ENCODE results near the gene PDE1C. TPM values are rescaled to one million over a fixed set of nuclear protein-coding genes. Genes with fewer than 3 reads are reported as not detected.
"Not testable (repeated sequence)": the region's sequence is repeated elsewhere in the genome, so short reads cannot be mapped to it uniquely, and the experiment has no call there.

Gene PDE1C
- total RNA-seq, 6 experiments from 2014 or later: 0.19 to 1.9 (median 1.2) TPM

DNA sequence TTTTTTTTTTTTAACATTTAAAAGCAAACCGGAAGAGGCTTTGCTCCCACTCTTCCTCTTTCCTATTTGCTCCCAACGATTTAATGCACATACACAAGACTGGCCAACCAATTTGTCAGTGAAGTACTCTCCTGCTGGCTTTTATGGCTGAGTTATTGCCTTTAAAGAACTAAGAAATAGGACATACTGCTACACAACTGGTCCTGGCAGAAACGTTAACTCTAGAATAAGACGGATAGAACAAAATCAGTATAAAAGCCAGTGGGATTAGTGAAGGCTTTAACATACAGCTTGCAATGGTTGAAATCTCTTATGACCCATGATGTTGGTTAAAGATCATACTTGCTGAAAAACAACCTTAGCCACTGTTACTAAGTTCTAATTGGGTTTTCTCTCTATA, 47.2 kb downstream of the PDE1C start:
- DNase-seq: no peak
- TF ChIP-seq, protein P1, sequence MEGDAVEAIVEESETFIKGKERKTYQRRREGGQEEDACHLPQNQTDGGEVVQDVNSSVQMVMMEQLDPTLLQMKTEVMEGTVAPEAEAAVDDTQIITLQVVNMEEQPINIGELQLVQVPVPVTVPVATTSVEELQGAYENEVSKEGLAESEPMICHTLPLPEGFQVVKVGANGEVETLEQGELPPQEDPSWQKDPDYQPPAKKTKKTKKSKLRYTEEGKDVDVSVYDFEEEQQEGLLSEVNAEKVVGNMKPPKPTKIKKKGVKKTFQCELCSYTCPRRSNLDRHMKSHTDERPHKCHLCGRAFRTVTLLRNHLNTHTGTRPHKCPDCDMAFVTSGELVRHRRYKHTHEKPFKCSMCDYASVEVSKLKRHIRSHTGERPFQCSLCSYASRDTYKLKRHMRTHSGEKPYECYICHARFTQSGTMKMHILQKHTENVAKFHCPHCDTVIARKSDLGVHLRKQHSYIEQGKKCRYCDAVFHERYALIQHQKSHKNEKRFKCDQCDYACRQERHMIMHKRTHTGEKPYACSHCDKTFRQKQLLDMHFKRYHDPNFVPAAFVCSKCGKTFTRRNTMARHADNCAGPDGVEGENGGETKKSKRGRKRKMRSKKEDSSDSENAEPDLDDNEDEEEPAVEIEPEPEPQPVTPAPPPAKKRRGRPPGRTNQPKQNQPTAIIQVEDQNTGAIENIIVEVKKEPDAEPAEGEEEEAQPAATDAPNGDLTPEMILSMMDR (IDR thresholded peaks at IDR 0.05): no peak
- Mint-ChIP-seq H3K9me3 (peaks cover 26% of the 10 kb centered on the region), H3K27ac (no peak overlapping the region), H3K4me1 (ENCODE audit: low read depth) (no peaks in the 10 kb centered on the region), H3K27me3 (ENCODE audit: insufficient read depth) (no peaks in the 10 kb centered on the region; the same call in 1 of the 2 replicates), H3K36me3 (ENCODE audit: low read depth) (no peaks in the 10 kb centered on the region), H3K4me3 (no peak overlapping the region)

DNA sequence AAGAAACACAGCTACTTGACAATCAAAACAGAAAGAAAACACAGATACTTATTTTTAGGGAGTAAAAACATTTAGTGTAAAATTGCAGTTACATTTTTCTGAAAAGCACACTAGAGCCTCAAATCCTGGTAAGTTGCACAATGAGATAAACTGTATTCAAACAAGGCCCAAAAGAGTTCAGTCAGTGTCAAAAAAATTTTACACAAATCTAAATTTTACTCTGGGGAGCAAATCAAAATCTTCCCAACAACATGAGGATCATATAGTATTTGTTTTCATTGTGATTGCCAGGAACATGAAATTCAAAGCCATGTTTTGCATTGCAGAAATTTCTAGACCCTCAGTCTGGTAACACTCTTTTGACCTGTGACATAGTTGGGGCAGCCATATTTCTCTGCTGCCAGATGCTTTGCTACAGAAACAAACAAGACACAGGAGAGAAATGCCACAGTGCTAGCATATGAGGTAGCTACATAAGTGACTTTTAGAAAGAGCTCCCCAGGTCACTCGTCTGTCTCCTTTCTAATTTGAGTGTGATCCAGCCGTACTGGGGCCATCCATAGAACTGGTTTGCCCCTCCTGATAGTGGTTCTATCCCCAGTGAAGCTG, 49.6 kb downstream of the PDE1C start:
- TF ChIP-seq, protein P1 (IDR thresholded peaks at IDR 0.05): no peak
- H3K4me3 Mint-ChIP-seq: no peak overlapping the region
- peaks cover 22% of the 10 kb centered on the region for H3K9me3 Mint-ChIP-seq
- no peak overlapping the region for H3K27ac Mint-ChIP-seq
- H3K36me3 Mint-ChIP-seq (ENCODE audit: low read depth): no peaks in the 10 kb centered on the region
- no peak for DNase-seq
- H3K4me1 Mint-ChIP-seq (ENCODE audit: low read depth): no peaks in the 10 kb centered on the region
- H3K27me3 Mint-ChIP-seq (ENCODE audit: insufficient read depth): no peaks in the 10 kb centered on the region; the same call in 1 of the 2 replicates

DNA sequence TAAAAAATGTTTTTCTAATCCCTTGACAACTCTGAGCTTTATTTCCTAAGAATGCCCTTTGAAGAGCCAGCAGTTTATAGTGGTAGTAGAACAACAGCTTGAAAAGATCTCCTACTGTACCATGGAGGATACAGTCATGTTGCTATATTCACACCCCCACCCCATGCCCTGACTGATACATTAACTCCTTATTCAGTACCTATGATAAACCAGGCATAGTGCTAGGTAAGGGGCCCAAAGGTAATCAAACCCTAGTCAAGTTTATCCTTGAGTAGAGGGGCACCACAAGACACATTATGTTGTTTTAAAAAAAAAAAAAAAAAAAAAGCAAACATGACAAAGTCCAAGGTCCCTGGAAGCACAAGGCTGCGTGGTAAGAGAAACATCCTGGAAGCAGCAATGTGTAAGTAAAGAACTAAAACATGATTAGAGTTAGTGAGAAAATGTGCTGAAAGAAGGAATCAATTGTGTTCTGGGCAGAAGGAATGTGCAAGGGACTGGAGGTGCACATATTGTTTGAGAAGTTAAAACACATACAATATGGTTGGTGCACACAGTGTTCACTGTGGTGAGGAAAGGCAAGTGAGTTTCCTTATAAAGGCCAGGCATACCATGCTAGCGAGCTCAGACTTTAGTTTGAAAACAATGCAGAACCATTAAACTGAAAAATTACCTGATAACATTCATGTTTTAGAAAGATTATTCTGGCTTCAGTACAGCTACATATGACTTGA, 51.2 kb downstream of the PDE1C start:
- TF ChIP-seq, protein P1 (IDR thresholded peaks at IDR 0.05): no peak
- no peaks in the 10 kb centered on the region for H3K36me3 Mint-ChIP-seq (ENCODE audit: low read depth)
- H3K27me3 Mint-ChIP-seq (ENCODE audit: insufficient read depth): no peaks in the 10 kb centered on the region; the same call in 1 of the 2 replicates
- no peaks in the 10 kb centered on the region for H3K4me1 Mint-ChIP-seq (ENCODE audit: low read depth)
- H3K9me3 Mint-ChIP-seq: peaks cover 30% of the 10 kb centered on the region
- H3K4me3 Mint-ChIP-seq: no peak overlapping the region
- no peak overlapping the region for H3K27ac Mint-ChIP-seq
- no peak for DNase-seq

DNA sequence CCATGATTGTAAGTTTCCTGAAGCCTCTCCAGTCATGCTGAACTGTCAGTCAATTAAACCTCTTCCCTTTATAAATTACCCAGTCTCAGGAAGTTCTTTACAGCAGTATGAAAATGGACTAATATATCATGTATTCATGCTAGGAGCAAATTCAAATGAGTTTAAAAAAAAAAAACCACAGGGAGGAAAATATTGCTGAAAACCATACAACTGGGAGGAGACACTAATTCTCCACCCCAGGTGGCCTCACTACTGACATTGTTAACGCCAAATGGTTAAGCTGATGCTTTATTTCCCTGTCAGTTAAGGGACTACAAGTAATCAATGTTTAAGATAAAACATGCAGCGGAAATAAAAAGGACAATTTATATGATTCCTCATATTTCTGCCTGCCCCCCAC, 55.1 kb downstream of the PDE1C start:
- peaks cover 37% of the 10 kb centered on the region for H3K9me3 Mint-ChIP-seq
- TF ChIP-seq, protein P1 (IDR thresholded peaks at IDR 0.05): no peak
- no peaks in the 10 kb centered on the region for H3K4me1 Mint-ChIP-seq (ENCODE audit: low read depth)
- no peaks in the 10 kb centered on the region; the same call in 1 of the 2 replicates for H3K27me3 Mint-ChIP-seq (ENCODE audit: insufficient read depth)
- no peak overlapping the region for H3K27ac Mint-ChIP-seq
- no peaks in the 10 kb centered on the region for H3K36me3 Mint-ChIP-seq (ENCODE audit: low read depth)
- H3K4me3 Mint-ChIP-seq: no peak overlapping the region
- no peak for DNase-seq

DNA sequence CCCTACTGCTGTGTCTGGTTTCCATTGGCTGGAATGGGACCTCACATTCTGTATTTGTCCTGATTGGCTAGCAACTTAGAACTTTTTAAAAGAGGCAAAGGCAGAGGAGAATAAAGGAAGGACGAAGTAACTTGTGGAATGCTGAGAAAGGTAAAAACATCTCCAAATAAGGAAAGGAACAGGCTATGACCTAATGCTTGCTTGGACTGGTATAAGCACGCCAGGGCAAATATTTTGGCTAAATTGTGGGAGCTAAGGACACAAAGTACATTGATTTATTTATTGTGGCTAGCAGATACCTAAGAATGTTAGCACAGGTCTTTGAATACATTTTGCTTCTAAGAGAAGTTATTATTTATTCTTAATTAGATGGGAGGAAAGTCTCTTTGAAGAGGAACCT, 56.7 kb downstream of the PDE1C start:
- not testable (repeated sequence) for H3K4me1 Mint-ChIP-seq (ENCODE audit: low read depth); H3K4me3 Mint-ChIP-seq; H3K27me3 Mint-ChIP-seq (ENCODE audit: insufficient read depth); H3K36me3 Mint-ChIP-seq (ENCODE audit: low read depth); H3K27ac Mint-ChIP-seq; DNase-seq
- H3K9me3 Mint-ChIP-seq: peaks cover 41% of the 10 kb centered on the region

DNA sequence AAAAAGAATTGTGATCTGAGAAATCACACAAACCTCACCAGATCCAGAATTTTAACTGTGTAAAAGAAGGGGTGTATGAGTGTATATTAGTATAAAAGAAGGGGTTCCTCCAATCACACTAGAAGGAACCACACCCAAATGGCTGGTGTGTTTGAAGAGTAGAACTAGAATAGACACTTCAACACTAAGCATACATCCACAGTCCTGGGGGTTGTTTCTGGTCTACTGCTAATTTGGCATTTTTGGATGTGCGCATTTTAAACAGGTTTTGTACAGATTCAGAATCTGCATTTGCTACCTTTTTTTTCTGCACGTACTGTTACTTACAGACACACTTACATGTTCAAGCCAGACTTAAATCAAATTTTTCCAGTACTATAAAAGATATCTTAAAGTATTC, 64.6 kb downstream of the PDE1C start:
- no peak overlapping the region for H3K4me3 Mint-ChIP-seq
- H3K27me3 Mint-ChIP-seq (ENCODE audit: insufficient read depth): no peaks in the 10 kb centered on the region
- TF ChIP-seq, protein P1 (IDR thresholded peaks at IDR 0.05): no peak
- no peaks in the 10 kb centered on the region for H3K4me1 Mint-ChIP-seq (ENCODE audit: low read depth)
- H3K27ac Mint-ChIP-seq: no peak overlapping the region
- peaks cover 43% of the 10 kb centered on the region for H3K9me3 Mint-ChIP-seq
- no peak for DNase-seq
- peaks cover 6% of the 10 kb centered on the region; the same call in 1 of the 2 replicates for H3K36me3 Mint-ChIP-seq (ENCODE audit: low read depth)
